MV-4-11 (cell line): ENCODE results near the gene DLG4.
"Not testable (repeated sequence)": the region's sequence is repeated elsewhere in the genome, so short reads cannot be mapped to it uniquely, and the experiment has no call there.

ENCODE experiments used
- DNase-seq: peaks from one replicate; lab custom pipeline; 2025; lab: John Stamatoyannopoulos, UW

Gene DLG4

DNA sequence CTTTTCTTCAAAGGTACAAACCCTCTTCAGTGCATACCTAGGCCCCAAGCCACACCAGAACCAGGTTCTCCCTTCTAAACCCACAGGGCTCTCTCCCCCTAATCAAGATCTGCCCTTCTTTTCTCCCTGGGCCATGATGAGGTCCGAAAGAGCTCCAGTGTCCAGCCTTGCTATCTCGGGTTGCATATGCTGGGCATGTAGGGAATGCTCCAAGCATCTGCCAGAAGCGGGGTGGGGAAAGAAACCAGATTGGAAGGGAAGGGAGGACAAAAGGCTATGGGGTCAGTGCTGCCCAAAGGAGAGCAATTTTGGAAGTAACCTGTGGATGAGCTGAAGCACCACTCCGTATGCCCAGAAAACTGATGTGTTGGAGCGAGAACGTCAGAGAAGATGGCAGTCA lies 29.6 kb upstream of the DLG4 start:
- DNase-seq: no peak

DNA sequence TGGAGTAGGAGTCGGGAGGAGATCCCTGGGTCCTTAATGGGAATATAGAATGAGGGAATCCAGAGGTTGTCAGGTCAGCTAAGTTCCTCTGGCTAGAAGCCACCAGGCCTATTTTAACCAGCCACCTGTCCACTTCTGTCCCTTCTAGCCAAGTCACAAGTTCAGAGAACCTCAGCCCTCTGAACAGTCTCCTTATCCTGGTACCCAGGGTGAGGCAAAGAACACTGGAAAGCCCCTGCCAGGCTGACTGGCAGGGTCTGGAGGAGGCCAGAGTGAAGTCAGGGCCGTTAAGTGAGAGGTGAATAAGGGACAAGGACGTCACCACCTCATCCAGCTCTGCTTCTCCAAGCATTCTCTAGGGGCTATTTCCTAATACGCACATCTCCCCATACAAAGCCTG lies 29.2 kb upstream of the DLG4 start:
- DNase-seq: no peak

DNA sequence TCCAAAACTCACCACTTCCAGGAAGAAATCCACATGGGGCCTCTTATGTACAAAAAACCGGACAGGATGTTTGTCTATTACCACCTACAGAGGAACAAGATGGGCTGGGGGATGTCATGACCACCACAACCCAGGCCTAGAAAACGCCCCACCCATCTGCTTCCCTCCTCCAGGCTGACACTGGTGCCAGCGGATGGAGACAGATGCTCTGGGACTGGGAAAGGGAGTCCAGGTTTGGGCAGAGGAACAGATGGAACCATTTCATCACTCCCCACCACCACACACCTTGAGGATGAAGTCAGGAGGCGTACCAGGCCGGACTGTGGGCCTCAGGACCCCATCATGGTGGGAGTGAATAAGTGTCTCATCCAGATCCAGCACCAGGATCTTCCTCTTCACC lies 27.1 kb upstream of the DLG4 start:
- no peak for DNase-seq

DNA sequence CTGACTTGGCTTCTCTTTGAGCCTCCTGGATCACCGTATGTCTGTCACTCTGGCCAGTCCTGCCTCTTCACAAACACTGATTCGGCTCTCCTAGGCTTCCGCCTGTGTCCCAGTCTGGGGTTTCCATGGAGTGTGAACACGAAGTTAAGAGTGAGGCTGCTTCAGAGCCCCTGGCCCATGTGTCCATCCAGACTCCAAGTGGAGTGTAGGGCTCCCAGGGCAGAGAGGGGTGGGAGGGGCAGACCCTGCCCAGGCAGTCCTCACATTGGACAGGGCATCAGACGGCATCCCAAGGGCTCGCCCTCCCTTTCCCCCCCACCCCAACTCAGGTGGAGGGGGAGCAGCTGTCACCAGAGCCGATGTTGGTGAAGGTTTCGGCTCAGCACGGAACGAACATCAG lies 24.2 kb upstream of the DLG4 start:
- not testable (repeated sequence) for DNase-seq

DNA sequence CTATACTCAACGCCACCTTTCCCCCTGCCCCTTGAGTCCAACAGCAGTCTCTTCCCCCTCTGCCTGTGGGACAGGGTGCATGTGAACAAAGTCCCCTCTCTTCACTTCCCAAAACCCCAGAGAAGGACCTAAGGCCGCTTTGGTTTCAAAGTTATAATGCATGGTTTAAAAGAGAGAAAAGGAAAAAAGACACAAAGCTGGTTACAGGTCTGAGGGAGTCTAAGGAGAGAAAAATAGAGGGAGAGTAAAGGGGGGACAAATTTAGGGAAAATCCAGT lies 23.8 kb upstream of the DLG4 start:
- DNase-seq: no peak

DNA sequence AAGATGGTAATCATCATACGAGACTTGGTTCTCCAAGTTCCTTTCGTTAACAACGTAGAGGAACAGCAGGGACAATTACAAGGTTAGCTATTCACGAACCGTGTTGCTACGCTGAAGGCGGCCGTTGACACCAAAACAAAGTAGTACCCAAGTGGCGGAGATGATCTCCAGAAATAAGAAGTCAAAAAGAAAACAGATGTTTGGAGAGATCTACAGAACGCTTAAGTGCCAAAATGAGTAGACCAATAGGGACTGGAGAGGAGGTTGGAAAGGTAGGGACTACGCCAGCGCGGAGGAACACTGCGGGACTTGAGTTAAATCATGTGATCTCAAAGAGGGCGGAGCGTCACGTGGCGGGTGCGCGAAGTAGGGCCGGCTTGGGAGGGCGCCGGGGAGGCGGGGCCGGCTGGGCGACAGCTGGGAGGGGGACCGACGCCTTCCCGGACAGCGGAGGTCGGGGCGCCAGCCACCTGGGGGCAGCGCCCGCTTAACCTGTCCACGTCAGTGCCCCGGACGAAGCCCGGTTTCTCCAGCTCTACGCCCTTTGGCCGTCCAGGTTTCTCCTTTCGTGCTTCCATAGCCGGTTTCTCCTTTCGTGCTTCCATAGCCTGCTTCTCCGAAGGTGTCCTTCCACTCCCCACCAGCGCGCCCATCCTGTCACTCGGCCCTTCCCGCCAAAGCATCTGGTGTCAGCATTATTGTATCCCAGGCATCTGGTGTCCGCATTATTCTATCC lies 23.2 kb upstream of the DLG4 start:
- peak; percentile 89 for DNase-seq

DNA sequence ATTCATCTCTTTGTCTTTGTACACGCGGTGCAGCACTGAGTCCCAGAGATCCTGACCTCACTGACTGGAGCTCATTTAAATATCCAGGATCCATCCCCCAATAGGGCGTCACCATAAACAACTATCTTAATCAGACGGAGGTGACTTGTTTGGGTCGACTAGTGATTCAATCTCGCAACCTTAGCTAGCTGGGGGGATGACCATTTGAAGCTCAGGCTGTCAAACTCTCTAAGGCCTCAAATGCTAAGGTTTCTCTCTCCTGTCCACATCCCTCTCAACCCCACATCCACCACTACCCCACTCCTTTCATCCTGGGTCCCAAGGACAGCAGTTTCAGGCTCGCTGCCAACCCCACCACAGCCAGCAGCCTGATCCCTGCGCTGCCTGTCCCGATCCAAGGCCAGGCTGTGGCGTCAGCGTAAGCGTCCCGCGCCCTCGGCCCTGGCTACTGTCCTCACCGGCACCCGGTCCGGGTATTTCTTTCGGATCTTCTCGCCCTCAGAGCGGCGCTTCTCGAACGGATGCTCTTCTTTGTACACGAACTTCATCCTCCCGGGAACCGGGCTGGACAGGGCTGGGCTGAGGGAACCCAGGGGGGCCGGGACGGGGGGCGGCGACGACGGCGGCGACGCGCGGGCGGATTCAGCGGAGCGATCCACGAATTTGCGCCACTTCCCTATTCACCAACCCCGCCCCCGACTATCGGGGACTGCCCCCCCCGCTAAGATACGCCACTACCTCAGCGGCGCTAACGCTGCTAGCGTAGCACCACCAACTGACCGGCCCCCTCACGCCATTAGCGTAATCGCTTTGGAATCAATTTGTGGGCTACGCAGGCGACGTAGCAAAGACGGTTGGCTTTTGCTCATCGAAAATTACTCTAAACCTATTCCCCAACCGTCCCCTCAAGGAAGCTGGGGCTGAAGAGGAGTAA lies 22.4 kb upstream of the DLG4 start, which contains the start of gene GABARAP:
Gene GABARAP, minus strand, starts transcription at position 667 of the 934 bp plus-strand sequence. Its CDS starts 119 bp downstream, at position 548.
- DNase-seq: peak; percentile 82

DNA sequence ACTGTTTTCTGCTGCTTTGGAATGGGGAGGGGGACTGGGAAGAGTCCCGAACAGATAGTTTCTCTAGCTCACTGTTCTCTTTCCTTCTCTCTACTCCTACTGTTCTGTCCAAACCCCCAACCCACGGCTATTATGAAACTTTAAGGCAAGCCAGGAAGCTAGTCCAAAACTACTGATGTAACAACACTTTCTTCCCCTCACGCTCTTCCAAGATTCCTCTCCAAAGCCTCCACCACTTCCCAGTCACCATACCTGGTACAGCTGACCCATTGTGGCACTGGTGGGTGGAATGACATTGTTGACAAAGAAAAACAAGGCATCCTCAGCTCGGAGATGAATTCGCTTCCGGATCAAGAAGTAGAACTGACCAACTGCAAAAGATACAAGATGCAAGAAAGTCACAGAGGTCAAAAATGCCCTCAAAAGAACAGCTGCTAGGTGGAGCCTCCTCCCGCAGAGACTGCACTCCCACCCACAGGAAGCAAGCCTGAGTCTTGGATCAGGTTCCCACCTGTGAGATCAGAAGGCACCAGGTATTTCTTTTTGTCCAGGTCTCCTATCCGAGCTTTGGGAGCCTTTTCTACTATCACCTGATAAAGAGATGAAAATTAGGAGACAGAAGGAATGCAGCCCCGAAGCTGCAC lies 21.6 kb upstream of the DLG4 start:
- no peak for DNase-seq

DNA sequence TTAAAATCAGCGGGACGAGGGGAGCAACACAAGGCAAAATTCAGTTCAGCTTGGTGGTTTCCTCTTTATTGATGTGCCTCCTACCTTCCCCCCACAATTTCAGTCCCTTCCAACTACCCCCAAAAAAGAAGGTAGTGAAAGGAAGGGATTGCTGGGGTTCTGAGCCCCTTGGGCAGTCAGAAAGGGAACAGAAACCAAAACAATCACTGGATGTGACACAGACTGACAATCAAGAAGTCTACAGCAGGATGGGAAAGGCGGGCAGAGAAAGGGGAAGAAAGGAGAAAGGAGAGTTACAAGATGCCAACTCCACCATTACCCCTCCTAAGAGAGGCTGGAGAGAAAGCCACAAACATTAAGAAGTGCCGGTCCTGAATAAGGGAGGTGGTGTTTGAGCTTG lies 20.7 kb upstream of the DLG4 start:
- DNase-seq: peak; percentile 96

DNA sequence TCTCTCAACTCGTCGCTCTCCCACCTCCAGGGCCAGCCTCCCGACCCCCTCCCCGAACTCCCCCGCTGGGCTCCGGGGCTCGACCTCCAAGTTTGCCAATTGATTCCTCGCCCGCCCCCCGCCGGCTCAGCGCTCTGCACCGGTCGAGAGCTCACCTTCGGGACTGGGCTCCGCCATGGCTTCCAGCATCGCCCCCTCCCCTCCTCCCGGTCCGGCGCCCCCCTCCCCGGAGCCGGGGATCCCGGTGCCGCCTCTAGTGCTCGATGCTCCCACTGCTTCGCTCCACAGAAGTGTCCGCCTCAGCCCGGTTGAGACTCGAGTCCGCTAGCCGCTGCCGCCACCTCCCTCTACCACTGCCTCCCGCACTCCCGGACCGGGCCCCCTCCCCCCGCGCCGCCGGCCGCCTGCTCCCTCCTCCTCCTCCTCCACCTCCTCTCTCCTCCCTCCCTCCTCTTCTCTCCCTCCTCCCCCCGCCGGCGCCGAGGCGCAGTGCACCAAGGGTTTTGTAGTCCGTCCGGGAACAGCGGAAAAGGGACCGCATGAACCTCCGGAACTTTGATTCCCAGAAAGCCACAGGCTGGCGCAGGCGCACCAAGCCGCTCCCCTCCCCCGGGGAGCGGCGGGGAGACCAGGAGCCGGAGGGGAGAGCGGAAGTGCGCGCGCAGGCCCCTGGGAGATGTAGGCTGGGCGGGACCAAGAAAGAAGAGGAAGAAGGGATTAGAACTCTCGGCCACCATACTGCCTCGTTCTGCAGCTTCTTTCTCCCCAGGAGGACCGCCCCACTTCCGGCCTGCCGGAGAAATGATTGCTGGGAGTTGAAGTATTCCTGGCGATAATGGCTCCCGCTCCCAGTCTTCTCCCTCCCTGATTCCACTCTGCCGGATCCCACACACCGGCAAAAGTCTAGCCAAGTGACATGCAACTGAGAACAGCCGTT lies 19.7 kb upstream of the DLG4 start, which contains the start of gene PHF23:
Gene PHF23, minus strand, starts transcription at position 367 of the 937 bp plus-strand sequence. Its CDS starts 178 bp downstream, at position 189.
- DNase-seq: peak; percentile 99

DNA sequence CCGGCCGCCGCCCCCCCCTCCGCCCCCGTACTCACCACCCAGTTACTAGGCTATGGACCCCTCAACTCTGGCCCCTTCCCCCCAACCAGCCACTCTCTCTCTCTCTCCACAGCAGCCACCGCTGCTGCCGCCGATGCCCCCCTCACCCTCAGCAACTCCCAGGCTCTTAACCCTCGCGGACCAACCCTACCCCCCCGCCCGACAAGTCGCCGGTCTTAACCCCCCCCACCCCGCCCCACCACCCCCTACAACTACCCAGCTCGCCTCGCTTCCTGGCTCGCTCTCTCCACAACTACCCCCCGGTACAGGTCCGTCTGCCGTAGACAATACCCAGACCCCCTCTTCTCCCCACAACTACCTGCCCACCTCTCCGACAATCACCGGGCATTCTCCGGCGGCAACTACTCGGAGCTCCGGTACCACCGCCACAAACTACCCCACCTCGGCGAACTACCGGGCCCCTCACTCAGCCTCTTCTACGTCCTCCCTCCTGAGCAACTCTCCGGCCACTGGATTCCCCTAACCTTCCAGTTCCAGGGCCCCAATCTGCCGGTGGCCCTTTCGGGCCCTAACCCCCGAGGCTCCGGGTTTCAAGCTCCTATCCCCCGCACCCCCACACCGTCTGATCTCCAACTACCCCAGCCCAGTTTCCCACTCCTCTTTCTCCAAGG lies 18.9 kb upstream of the DLG4 start:
- DNase-seq: no peak

DNA sequence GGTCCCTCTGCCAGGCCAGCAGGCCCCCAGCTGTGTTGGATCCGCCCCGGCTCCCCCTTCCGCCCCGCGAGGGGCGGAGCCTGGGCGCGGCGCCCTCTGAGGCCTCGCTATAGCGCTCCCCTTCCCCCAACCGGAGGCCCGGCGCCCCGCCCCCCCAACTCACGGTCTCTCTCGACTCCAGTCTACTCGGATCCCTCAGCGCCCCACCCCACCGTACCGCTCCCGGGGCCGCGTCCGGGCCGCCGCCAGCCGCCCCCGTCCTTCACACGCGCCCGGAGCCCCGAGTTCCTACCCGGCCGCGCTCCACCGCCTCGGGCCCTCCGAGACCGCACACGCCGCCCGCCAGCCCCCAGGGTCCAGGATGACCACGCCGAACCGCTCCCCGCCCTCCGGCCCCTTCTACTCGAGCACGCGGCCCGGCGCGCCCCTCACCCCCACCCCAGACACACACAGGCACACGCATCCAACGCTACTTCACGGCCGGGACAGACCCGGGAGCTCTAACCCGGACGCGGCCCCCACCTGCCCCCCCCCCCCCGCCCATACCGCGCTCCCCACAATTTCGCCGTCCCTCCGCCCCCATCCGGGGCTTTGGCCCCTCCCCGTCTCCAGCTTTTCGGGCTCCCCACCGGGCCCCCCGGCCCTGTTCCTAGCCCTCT lies 18.3 kb upstream of the DLG4 start:
- peak; percentile 49 for DNase-seq

DNA sequence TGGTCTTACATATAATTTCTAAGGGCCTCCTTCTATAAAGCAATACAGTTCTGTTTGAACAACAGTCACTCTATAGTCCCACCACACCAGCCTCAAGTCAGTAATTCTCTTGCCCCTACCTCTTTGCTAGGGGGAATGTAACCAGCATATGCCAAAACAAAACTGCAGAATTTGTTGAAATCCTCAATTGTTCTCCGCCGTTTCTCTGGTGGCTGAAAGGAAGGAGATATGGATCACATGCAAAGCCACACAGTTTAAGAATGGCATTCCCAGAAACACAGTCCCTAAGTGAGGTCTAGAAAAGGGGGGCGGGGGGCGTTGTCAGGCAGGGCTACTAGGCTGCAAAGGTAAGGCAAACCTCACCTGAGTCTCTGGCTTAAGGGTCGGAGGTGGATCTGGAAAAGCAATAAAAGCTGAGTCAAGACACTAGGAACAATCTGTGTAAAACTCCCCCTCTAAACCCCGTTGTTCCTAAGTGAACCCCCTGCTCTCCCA lies 17.7 kb upstream of the DLG4 start:
- no peak for DNase-seq

DNA sequence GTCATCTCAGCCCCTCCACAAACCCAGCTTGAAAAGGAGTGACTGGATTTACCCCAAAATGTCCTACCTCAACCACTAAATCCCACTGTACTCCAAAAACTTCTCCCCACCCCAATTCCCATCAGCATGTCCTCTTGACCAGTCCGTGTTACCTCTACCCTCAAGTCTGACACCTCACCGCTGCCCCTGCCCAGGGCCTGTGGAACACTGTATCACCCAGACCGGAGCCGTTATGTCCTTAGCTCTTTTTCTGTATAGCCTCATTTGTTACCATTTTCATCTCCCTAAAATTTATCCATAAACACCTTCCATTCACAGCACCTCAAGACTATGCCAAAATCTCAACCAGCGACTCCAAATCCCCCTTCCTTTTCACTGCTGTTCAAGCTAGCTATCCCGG lies 17.2 kb upstream of the DLG4 start:
- DNase-seq: no peak

DNA sequence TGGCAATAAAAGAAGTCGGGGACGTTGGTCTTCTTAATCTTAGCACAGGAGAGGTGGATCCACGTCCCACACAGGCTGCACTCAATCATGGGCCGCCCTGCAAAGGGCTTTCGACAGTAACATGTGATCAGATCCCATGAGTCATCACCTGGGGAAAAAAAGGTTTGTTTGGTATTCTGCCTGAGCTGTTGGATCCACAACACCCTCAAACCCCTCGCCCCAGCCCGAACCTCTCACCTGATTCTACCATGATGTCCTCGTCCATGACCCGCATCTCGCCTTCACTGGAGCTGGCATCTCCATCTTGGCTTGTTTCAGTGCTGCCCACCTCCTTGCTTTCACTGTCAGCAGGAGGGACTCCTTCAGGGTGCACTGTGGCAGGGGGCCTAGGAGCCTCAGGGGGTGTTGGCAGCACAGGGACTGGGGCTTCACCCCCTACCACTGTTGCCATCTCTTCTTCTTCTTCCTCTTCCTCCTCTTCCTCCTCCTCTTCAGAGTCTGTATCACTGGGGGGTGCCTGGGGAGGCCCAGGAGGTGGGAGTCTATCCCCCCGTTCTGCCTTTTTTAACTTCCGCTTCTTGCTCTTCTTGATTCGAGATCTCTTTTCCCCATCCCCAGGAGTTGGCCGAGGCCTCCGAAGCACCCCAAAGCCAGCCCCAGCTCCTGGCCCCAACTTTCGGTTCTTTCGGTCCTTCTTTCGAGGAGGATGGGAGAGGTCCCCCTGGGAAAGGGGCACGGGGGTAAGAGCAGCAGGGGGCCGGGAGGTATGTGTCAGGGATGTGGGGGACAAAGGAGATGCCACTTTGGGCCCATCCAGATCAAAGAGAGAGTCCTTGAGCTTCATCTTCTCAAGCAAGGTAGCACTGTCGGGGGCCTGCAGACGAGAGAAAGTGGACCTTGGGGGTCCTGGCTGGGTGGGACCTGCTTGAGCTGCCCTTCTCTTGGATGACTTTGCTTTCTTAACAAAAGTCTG lies 16.3 kb upstream of the DLG4 start:
- DNase-seq: no peak

DNA sequence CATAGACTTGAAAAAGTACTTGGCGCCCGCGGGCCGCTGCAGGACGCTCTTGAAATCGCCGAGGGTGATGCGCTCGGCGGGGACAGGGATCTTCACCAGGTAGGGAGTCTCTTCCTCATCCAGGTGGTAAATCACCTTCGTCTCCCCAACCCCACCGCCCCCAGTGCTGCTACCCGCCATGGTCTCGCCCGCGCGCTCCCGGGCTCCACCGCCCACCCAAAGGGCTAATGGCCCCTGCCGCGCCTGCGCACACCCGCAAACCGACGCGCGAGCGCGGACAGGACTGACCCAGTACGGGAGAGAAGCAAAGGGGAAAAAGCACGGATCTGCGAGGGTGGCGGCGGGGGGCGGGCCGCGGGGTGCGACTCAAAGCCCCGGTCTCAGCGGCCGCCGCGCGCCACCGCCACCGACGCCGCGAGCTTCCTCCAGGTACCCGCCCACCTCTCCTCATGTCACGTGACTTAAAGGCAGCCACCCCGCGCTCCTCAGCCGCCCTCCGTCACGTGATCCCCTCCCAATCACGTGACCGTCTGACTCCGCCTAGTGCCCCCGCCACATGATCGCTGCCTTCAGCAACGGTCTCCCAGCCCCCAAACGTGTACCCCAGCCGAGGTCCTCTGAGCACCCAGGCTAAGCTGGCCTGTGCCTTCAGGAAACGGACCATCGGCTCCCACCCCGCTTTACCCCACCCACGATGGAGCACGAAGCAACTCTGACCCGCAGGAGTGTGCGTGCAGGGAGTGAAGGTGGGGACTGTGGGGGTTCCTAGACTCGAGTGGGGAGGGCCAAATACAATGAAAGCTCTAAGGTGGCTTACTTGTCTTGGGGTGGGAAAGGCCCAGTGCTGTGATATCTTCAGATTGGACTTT lies 14.7 kb upstream of the DLG4 start, which contains the start of gene DVL2:
Gene DVL2, minus strand, starts transcription at position 435 of the 869 bp plus-strand sequence. Its CDS starts 255 bp downstream, at position 180.
- DNase-seq: peak; percentile 90

DNA sequence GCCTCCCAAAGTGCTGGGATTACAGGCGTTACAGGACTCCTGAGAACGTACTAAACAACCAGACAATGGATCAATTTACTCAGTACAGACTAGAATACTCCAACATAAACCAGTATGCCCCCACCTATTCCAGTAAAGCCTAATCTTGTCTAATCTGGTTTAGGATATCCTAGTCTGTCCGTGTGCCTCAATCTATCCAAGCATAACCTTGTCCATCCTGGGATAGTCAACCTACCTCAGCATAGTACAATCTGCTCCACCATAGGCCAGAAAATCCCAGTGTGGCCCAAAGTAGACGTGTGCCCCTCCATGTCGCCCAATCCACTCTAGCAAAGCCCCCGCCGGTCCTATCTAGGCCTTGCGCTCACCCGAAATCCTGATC lies 14.1 kb upstream of the DLG4 start:
- no peak for DNase-seq

DNA sequence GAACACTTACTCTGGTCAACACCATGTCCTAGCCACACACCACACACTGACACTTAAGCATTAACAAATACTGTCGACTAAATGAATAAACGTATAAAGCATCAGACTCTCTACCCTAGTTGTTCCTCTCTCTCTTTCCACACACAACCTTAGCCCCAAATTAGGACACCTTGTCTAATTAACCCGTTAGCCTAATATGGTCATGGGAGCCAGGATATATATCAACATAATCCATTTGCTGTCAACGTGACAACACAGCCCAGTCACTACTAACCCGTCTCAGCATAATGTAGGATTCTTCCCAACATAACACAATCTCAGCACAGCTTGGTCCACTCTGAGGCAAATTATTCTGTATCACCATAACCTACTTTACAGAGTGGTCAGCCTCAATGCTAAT lies 12.5 kb upstream of the DLG4 start:
- DNase-seq: no peak
